GM19328 (cell line): ENCODE data around the gene C2CD4D.

Experiments used
- ATAC-seq: cut with Tn5 transposase; IDR thresholded peaks from one replicate; pipeline ENCODE4 v1.9.1; 2021; ENCODE audit warnings: mild to moderate bottlenecking, moderate library complexity; ENCODE audit not compliant: unreplicated experiment

C2CD4D gene

GRCh38 chr1:151815716-151816327 lies 23.8 kb downstream of the C2CD4D start:
- ATAC-seq = no peak

- ATAC-seq = no peak
Measured at GRCh38 chr1:151814971-151815545, 24.6 kb downstream of the C2CD4D start.

GRCh38 chr1:151814426-151814825 lies 25.2 kb downstream of the C2CD4D start:
- ATAC-seq = no peak

- no peak for ATAC-seq
Measured at GRCh38 chr1:151813271-151813977, 26.2 kb downstream of the C2CD4D start.

- ATAC-seq = no peak
Measured at GRCh38 chr1:151811181-151811580, 28.4 kb downstream of the C2CD4D start.

GRCh38 chr1:151809985-151810556 lies 29.5 kb downstream of the C2CD4D start:
- no peak for ATAC-seq

GRCh38 chr1:151809290-151809984 lies 30.2 kb downstream of the C2CD4D start:
- ATAC-seq = no peak

- ATAC-seq = no peak
Measured at GRCh38 chr1:151807766-151808165, 31.9 kb downstream of the C2CD4D start.

GRCh38 chr1:151807131-151807530 lies 32.5 kb downstream of the C2CD4D start:
- no peak for ATAC-seq

GRCh38 chr1:151806170-151806569 lies 33.5 kb downstream of the C2CD4D start:
- no peak for ATAC-seq

- ATAC-seq = no peak
Measured at GRCh38 chr1:151805066-151805820, 34.4 kb downstream of the C2CD4D start, which contains the start of gene LINGO4. LINGO4 (minus strand) TSS chr1:151805419; CDS start chr1:151802704, 2,715 bp downstream.

GRCh38 chr1:151803915-151804314 lies 35.7 kb downstream of the C2CD4D start:
- no peak for ATAC-seq

- no peak for ATAC-seq
Measured at GRCh38 chr1:151803164-151803563, 36.5 kb downstream of the C2CD4D start.

GRCh38 chr1:151802372-151802771 lies 37.2 kb downstream of the C2CD4D start:
- no peak for ATAC-seq

- ATAC-seq = no peak
Measured at GRCh38 chr1:151801846-151802245, 37.8 kb downstream of the C2CD4D start.

- ATAC-seq = no peak
Measured at GRCh38 chr1:151801310-151801820, 38.3 kb downstream of the C2CD4D start.

- no peak for ATAC-seq
Measured at GRCh38 chr1:151800830-151801229, 38.8 kb downstream of the C2CD4D start.

GRCh38 chr1:151799179-151800022 lies 40.2 kb downstream of the C2CD4D start:
- ATAC-seq = no peak

GRCh38 chr1:151798571-151798970 lies 41.0 kb downstream of the C2CD4D start:
- no peak for ATAC-seq
